HepG2 (cell line): ENCODE results near the gene ABHD12. TPM values are rescaled to one million over a fixed set of nuclear protein-coding genes. Genes with fewer than 3 reads are reported as not detected.

ENCODE experiments used
- ASH2L ChIP-seq: fragments of 300-600, 200-600 bp; sonication (generic); IDR thresholded peaks from 2 replicates; pipeline ENCODE4 v1.7.0; 2017; ENCODE audit warnings: low read depth, mild to moderate bottlenecking, moderate library complexity, mixed read lengths, low read length; ENCODE audit not compliant: insufficient read length
- GFI1 ChIP-seq: sonication (generic); formaldehyde crosslinking; IDR thresholded peaks from 2 replicates; pipeline ENCODE4 v1.5.0; 2020; ENCODE audit warnings: missing genetic modification reagents, mild to moderate bottlenecking, borderline replicate concordance
- HNRNPH1 ChIP-seq: fragments of 200-400 bp; formaldehyde crosslinking; optimal IDR thresholded peaks from 2 replicates; pipeline ENCODE3; 2017; ENCODE audit warnings: mild to moderate bottlenecking, low read depth, low read length
- IKZF4 ChIP-seq: sonication (generic); formaldehyde crosslinking; IDR thresholded peaks from 2 replicates; pipeline ENCODE4 v1.5.1; 2020; ENCODE audit warnings: borderline replicate concordance, mild to moderate bottlenecking, low read depth, missing genetic modification reagents; ENCODE audit errors: not compliant biosample characterization
- KLF16 ChIP-seq, 2 experiments: sonication (generic) in 1 of 2; formaldehyde crosslinking in 1 of 2; IDR thresholded peaks; 2 replicates each; pipeline versions ENCODE4 v1.6.1 to v1.8.0; 2016 to 2023; ENCODE audit warnings: missing genetic modification reagents in 2 of 2, missing compliant biosample characterization in 1 of 2
- MTF1 ChIP-seq: sonication (generic); formaldehyde crosslinking; IDR thresholded peaks from 2 replicates; pipeline ENCODE4 v1.5.0; 2020; ENCODE audit warnings: missing genetic modification reagents
- NFKB2 ChIP-seq: sonication (generic); formaldehyde crosslinking; IDR thresholded peaks from 2 replicates; pipeline ENCODE4 v1.4.0; 2020; ENCODE audit warnings: missing genetic modification reagents, borderline replicate concordance
- REXO4 ChIP-seq: sonication (generic); formaldehyde crosslinking; IDR thresholded peaks from 2 replicates; pipeline ENCODE4 v1.8.0; 2022; ENCODE audit warnings: missing genetic modification reagents, mild to moderate bottlenecking, borderline replicate concordance
- RFXANK ChIP-seq: IDR thresholded peaks from 2 replicates; pipeline ENCODE4 v1.6.1; 2016
- SIX1 ChIP-seq: sonication (generic); formaldehyde crosslinking; IDR thresholded peaks from 2 replicates; pipeline ENCODE4 v1.4.0; 2020; ENCODE audit warnings: missing genetic modification reagents, borderline replicate concordance
- USF2 ChIP-seq, 2 experiments: sonication (generic) in 1 of 2; formaldehyde crosslinking in 1 of 2; IDR thresholded peaks; 2 replicates each; pipeline versions ENCODE4 v1.5.1 to v1.6.1; 2011 to 2020; ENCODE audit warnings: borderline replicate concordance in 1 of 2, low read depth in 1 of 2, low read length in 1 of 2, mild to moderate bottlenecking in 1 of 2, missing genetic modification reagents in 1 of 2, moderate library complexity in 1 of 2
- ZNF234 ChIP-seq: sonication (generic); formaldehyde crosslinking; conservative IDR thresholded peaks from 2 replicates; pipeline ENCODE4 v1.5.1; 2020; ENCODE audit warnings: mild to moderate bottlenecking, missing genetic modification reagents
- ZNF251 ChIP-seq: sonication (generic); formaldehyde crosslinking; IDR thresholded peaks from 2 replicates; pipeline ENCODE4 v1.9.0; 2021; ENCODE audit warnings: mild to moderate bottlenecking, missing genetic modification reagents
- ZNF768 ChIP-seq: sonication (generic); formaldehyde crosslinking; IDR thresholded peaks from 2 replicates; pipeline ENCODE4 v1.4.0; 2020; ENCODE audit warnings: missing genetic modification reagents
- polyA plus RNA-seq, 8 experiments: library from polyadenylated mRNA; depleted of rRNA in 3 of 8; stranded (reverse) in 7 of 8; unstranded in 1 of 8; fragments of >200 nt; fragmentation: Illumina TruSeq in 4 of 8; extraction: Trizol in 4 of 8; gene quantifications; 2 replicates each; pipeline versions ENCODE4 v1.2.1 to v1.2.3, GENCODE V29; 2011 to 2016; ENCODE audit warnings: low read depth in 4 of 8, missing spikeins in 1 of 8, mixed read lengths in 1 of 8; ENCODE audit not compliant: insufficient read depth in 1 of 8
- total RNA-seq, 5 experiments: library from RNA; depleted of rRNA; stranded (reverse); fragments of >200 nt; fragmentation: Illumina TruSeq; extraction: Trizol; gene quantifications; 2 replicates each; pipeline ENCODE4 v1.2.3, GENCODE V29; 2016; ENCODE audit warnings: low read depth in 1 of 5
- TF ChIP-seq, protein P1 (sequence below): sonication (generic); formaldehyde crosslinking; IDR thresholded peaks from 2 replicates; pipeline ENCODE4 v1.5.1; 2020; ENCODE audit warnings: missing genetic modification reagents, mild to moderate bottlenecking, borderline replicate concordance
- TF ChIP-seq, protein P2 (sequence below): sonication (generic); formaldehyde crosslinking; IDR thresholded peaks from 2 replicates; pipeline ENCODE4 v1.4.0; 2020; ENCODE audit warnings: missing genetic modification reagents
- TF ChIP-seq, protein P3 (sequence below), 2 experiments: sonication (generic) in 1 of 2; formaldehyde crosslinking in 1 of 2; IDR thresholded peaks; 2 replicates each; pipeline versions ENCODE4 v1.4.0 to v1.6.1; 2018 to 2020; ENCODE audit warnings: missing genetic modification reagents in 2 of 2, borderline replicate concordance in 1 of 2, low read depth in 1 of 2, mild to moderate bottlenecking in 1 of 2, missing biosample characterization in 1 of 2
- TF ChIP-seq, protein P4 (sequence below): sonication (generic); formaldehyde crosslinking; IDR thresholded peaks from 2 replicates; pipeline ENCODE4 v1.4.0; 2020; ENCODE audit warnings: missing genetic modification reagents

The ABHD12 gene
- total and polyA plus RNA-seq, 2 of the 13 experiments (the other 11 are each of a cell fraction or from before 2014, with no cell fraction given): 23.5 to 72.1 TPM

DNA sequence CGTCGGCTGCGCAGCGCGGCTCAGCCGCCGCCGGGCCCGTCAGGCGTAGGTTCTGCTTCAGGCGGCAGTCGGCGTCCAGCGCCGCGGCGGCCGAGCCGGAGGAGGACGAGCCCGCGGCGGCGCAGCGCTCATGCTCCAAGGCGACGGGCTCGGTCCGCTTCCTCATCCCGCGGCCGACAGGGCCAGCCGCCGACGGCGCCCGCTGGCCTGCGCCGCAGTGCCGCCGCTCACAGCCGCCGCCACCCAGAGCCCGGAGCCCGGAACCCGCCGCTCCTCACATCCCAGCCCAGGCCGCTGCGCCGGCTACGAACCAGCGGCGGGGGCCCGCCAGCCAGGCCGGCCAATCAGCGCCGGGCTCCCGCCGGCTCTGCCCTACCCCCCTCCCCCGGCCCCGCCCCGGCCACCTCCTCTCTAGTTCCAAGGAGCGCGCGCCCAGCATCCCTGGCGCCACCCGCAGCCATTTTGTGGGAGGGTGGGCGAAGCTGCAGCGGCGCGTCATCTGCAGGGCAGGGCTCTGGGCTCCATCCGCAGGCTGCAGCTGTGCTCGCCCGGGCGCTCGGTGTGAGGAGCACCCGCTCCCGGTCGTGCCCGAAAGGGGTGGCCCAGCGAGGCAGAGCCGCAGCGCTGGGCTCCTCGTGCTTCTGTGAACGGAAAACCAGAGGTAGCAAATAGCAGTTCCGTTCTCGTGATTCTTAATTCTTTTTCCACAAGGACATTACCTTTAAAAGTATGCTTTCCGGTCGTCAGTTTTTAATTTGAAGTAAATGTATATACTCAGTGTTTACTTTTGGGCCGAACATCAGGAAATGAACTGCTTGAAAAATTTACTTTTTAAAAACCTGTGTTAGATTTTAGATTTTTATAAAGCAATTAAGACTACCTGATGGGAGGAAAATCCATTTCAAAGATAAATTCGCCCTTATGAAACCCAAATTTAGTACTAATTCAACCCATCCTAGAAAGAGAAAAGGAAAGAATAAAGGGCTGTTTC, at the start of gene ABHD12 (continued):
- TF ChIP-seq, protein P1, sequence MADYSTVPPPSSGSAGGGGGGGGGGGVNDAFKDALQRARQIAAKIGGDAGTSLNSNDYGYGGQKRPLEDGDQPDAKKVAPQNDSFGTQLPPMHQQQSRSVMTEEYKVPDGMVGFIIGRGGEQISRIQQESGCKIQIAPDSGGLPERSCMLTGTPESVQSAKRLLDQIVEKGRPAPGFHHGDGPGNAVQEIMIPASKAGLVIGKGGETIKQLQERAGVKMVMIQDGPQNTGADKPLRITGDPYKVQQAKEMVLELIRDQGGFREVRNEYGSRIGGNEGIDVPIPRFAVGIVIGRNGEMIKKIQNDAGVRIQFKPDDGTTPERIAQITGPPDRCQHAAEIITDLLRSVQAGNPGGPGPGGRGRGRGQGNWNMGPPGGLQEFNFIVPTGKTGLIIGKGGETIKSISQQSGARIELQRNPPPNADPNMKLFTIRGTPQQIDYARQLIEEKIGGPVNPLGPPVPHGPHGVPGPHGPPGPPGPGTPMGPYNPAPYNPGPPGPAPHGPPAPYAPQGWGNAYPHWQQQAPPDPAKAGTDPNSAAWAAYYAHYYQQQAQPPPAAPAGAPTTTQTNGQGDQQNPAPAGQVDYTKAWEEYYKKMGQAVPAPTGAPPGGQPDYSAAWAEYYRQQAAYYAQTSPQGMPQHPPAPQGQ (CRISPR knock-in tag): no peak
- TF ChIP-seq SIX1 (peak; percentile 51; the same call in 1 of the 2 replicates), ZNF251 (CRISPR knock-in tag) (peak; percentile 94), REXO4 (CRISPR knock-in tag) (peak; percentile 31; the same call in 1 of the 2 replicates), NFKB2 (CRISPR knock-in tag) (peak; percentile 85; the same call in 1 of the 2 replicates), HNRNPH1 (no peak), ZNF768 (CRISPR knock-in tag) (peak; percentile 82), MTF1 (CRISPR knock-in tag) (peak; percentile 55; the same call in 1 of the 2 replicates), KLF16 (CRISPR knock-in tag; IDR thresholded peaks at IDR 0.05) (peak in 1 of 2 experiments; percentile 94; a peak in 2 of 4 replicates), ASH2L (peak; percentile 85), RFXANK (CRISPR knock-in tag) (peak; percentile 63; the same call in 1 of the 2 replicates), IKZF4 (CRISPR knock-in tag) (peak; percentile 42), USF2 (IDR thresholded peaks at IDR 0.05; ENCODE audit: low read depth, low read length) (no peak), USF2 (CRISPR knock-in tag; IDR thresholded peaks at IDR 0.05; ENCODE audit: borderline replicate concordance) (no peak), ZNF234 (CRISPR knock-in tag) (peak; percentile 89), GFI1 (CRISPR knock-in tag) (0 out of 2 replicates have a peak, but pooled peaks have one; percentile 59)
- TF ChIP-seq, protein P2, sequence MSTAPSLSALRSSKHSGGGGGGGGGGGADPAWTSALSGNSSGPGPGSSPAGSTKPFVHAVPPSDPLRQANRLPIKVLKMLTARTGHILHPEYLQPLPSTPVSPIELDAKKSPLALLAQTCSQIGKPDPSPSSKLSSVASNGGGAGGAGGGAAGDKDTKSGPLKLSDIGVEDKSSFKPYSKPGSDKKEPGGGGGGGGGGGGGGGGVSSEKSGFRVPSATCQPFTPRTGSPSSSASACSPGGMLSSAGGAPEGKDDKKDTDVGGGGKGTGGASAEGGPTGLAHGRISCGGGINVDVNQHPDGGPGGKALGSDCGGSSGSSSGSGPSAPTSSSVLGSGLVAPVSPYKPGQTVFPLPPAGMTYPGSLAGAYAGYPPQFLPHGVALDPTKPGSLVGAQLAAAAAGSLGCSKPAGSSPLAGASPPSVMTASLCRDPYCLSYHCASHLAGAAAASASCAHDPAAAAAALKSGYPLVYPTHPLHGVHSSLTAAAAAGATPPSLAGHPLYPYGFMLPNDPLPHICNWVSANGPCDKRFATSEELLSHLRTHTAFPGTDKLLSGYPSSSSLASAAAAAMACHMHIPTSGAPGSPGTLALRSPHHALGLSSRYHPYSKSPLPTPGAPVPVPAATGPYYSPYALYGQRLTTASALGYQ (CRISPR knock-in tag): peak; percentile 77; the same call in 1 of the 2 replicates
- TF ChIP-seq, protein P3, sequence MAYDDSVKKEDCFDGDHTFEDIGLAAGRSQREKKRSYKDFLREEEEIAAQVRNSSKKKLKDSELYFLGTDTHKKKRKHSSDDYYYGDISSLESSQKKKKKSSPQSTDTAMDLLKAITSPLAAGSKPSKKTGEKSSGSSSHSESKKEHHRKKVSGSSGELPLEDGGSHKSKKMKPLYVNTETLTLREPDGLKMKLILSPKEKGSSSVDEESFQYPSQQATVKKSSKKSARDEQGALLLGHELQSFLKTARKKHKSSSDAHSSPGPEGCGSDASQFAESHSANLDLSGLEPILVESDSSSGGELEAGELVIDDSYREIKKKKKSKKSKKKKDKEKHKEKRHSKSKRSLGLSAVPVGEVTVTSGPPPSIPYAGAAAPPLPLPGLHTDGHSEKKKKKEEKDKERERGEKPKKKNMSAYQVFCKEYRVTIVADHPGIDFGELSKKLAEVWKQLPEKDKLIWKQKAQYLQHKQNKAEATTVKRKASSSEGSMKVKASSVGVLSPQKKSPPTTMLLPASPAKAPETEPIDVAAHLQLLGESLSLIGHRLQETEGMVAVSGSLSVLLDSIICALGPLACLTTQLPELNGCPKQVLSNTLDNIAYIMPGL (CRISPR knock-in tag; IDR thresholded peaks at IDR 0.05; ENCODE audit: borderline replicate concordance in 1 of 2, low read depth in 1 of 2): peak; percentile 69 to 91
- TF ChIP-seq, protein P4, sequence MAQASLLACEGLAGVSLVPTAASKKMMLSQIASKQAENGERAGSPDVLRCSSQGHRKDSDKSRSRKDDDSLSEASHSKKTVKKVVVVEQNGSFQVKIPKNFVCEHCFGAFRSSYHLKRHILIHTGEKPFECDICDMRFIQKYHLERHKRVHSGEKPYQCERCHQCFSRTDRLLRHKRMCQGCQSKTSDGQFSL (CRISPR knock-in tag): peak; percentile 77
